ENCODE results near the gene NFIA.
A peak's percentile ranks its signal among the peaks of the same experiment; 100 is the strongest.

DNA sequence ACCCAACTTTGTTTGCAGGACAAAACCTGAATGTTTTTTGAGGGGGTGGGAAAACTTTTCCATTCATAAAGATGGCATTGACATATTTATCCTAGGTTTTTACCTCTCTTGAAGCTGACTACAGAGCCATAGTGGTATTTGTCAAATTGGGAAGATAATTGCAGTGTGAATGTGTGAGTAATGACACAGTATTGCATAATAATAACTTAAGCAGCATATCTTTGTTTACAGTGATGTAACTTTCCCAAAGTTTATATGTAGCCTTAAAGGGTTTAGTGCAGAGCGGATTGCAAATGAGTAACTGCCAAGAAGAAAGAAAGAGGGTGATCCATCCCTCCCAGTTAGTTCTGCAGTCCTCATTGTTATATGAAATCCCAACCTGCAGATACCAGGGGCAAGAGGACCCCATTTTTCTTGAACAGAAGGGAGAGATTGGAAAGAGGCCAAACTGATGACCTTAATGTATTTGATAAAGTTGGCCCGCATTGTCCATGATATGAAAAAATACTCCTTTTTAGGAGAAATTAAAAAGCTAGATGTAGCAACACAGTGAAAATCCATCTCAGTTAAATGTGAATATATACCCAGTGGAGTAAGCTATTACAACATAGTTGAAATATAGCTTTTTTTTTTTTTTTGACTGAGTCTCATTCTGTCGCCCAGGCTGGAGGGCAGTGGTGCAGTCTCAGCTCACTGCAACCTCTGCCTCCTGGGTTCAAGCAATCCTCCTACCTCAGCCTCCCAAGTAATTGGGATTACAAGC is 23.7 kb upstream of the NFIA start:
- peak in 2 of 3 donors; percentile 39 to 42 for TF ChIP-seq POLR2AphosphoS5 (IDR thresholded peaks at IDR 0.05)
- TF ChIP-seq, protein P1, sequence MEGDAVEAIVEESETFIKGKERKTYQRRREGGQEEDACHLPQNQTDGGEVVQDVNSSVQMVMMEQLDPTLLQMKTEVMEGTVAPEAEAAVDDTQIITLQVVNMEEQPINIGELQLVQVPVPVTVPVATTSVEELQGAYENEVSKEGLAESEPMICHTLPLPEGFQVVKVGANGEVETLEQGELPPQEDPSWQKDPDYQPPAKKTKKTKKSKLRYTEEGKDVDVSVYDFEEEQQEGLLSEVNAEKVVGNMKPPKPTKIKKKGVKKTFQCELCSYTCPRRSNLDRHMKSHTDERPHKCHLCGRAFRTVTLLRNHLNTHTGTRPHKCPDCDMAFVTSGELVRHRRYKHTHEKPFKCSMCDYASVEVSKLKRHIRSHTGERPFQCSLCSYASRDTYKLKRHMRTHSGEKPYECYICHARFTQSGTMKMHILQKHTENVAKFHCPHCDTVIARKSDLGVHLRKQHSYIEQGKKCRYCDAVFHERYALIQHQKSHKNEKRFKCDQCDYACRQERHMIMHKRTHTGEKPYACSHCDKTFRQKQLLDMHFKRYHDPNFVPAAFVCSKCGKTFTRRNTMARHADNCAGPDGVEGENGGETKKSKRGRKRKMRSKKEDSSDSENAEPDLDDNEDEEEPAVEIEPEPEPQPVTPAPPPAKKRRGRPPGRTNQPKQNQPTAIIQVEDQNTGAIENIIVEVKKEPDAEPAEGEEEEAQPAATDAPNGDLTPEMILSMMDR (IDR thresholded peaks at IDR 0.05), result no peak
- no peak for TF ChIP-seq EP300 (IDR thresholded peaks at IDR 0.05)
